Panc1 (cell line): ENCODE data around the gene LSM14B.

Experiments
- POLR2AphosphoS5 ChIP-seq: IDR thresholded peaks from 2 replicates; pipeline ENCODE4 v1.6.1; 2012; ENCODE audit warnings: mild to moderate bottlenecking, low read depth, low read length, moderate library complexity
- REST ChIP-seq, 2 experiments: IDR thresholded peaks; 2 replicates each; pipeline ENCODE4 v1.6.1; 2011 to 2012; ENCODE audit warnings: low read depth in 2 of 2, control low read depth in 1 of 2, low read length in 1 of 2, mild to moderate bottlenecking in 1 of 2, moderate library complexity in 1 of 2; ENCODE audit not compliant: insufficient read depth in 1 of 2
- TF ChIP-seq, protein P1 (sequence below): fragments of 450-650 bp; IDR thresholded peaks from 2 replicates; pipeline ENCODE4 v1.5.1; 2017; ENCODE audit warnings: mild to moderate bottlenecking

DNA sequence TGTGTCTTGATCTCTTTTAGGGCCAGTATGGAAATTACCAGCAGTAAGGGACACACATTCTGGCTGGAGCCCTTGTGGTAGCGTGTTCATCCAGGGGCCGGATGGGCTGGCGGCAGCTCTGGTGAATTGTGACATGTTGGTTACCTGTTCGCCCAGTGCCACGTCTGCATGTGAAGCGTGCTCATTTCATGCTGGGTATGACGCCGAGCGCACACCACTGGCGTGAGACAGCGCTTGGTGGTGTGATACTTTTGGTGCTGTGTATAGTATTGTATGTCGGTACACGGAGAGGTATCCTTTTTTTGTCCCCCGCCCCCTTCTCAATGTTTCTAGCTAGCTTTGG, 56.9 kb downstream of the LSM14B start:
- TF ChIP-seq, protein P1, sequence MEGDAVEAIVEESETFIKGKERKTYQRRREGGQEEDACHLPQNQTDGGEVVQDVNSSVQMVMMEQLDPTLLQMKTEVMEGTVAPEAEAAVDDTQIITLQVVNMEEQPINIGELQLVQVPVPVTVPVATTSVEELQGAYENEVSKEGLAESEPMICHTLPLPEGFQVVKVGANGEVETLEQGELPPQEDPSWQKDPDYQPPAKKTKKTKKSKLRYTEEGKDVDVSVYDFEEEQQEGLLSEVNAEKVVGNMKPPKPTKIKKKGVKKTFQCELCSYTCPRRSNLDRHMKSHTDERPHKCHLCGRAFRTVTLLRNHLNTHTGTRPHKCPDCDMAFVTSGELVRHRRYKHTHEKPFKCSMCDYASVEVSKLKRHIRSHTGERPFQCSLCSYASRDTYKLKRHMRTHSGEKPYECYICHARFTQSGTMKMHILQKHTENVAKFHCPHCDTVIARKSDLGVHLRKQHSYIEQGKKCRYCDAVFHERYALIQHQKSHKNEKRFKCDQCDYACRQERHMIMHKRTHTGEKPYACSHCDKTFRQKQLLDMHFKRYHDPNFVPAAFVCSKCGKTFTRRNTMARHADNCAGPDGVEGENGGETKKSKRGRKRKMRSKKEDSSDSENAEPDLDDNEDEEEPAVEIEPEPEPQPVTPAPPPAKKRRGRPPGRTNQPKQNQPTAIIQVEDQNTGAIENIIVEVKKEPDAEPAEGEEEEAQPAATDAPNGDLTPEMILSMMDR = no peak
- TF ChIP-seq POLR2AphosphoS5 (no peak), REST (IDR thresholded peaks at IDR 0.05; ENCODE audit: insufficient read depth in 1 of 2, low read depth in 2 of 2, low read length in 1 of 2) (no peak)
